Neural cell (in vitro differentiated cells): ENCODE measurements around the gene DHRS12. TPM values are rescaled to one million over a fixed set of nuclear protein-coding genes. Genes with fewer than 3 reads are reported as not detected.

ENCODE experiments used
- H2AFZ ChIP-seq: fragments of 200-600, 300-800 bp; sonication (generic), shearing (Covaris generic); 2 replicates; pipeline ENCODE4 v1.6.0; 2014; ENCODE audit warnings: low read depth, mild to moderate bottlenecking, antibody characterized with exemption, low read length, moderate library complexity
- H3F3A ChIP-seq: fragments of 200-600 bp; shearing (Covaris generic); 2 replicates; pipeline ENCODE4 v1.6.1; 2016; ENCODE audit warnings: mild to moderate bottlenecking, moderate library complexity, mixed read lengths, antibody characterized with exemption, low read length; ENCODE audit not compliant: insufficient read depth, poor library complexity, severe bottlenecking
- H3K27ac ChIP-seq: fragments of 200-600, 300-800 bp; sonication (generic), shearing (Covaris generic); 2 replicates; pipeline ENCODE4 v1.5.1; 2014; ENCODE audit warnings: mild to moderate bottlenecking, low read length, moderate library complexity
- H3K27me3 ChIP-seq: fragments of 300-800, 200-600 bp; sonication (generic), shearing (Covaris generic); 2 replicates; pipeline ENCODE4 v1.6.0; 2014; ENCODE audit warnings: mild to moderate bottlenecking, low read depth, low read length, moderate library complexity; ENCODE audit not compliant: insufficient read depth
- H3K36me3 ChIP-seq: fragments of 300-800, 200-600 bp; sonication (generic), shearing (Covaris generic); 2 replicates; pipeline ENCODE4 v1.5.1; 2014; ENCODE audit warnings: mild to moderate bottlenecking, antibody characterized with exemption, low read length, moderate library complexity; ENCODE audit not compliant: insufficient read depth
- H3K4me2 ChIP-seq: fragments of 300-800, 200-600 bp; sonication (generic), shearing (Covaris generic); 2 replicates; pipeline ENCODE4 v1.6.0; 2014; ENCODE audit warnings: mild to moderate bottlenecking, low read length
- H3K4me3 ChIP-seq: fragments of 300-800, 200-600 bp; sonication (generic), shearing (Covaris generic); 2 replicates; pipeline ENCODE4 v1.5.1; 2014; ENCODE audit warnings: mild to moderate bottlenecking, low read length, moderate library complexity
- H3K79me2 ChIP-seq: fragments of 200-600 bp; shearing (Covaris generic); replicated peaks from 2 replicates; pipeline ENCODE4 v1.6.0; 2014; ENCODE audit warnings: mild to moderate bottlenecking, low read length, moderate library complexity; ENCODE audit not compliant: insufficient read depth
- H3K9ac ChIP-seq: fragments of 300-800, 200-600 bp; sonication (generic), shearing (Covaris generic); 2 replicates; pipeline ENCODE4 v1.6.1; 2016; ENCODE audit warnings: mild to moderate bottlenecking, low read length, mixed read lengths
- H3K9me2 ChIP-seq: fragments of 200-600 bp; shearing (Covaris generic); 2 replicates; pipeline ENCODE4 v1.6.1; 2016; ENCODE audit warnings: mild to moderate bottlenecking, low read length, mixed read lengths; ENCODE audit not compliant: insufficient read depth
- H3K9me3 ChIP-seq: fragments of 200-600, 300-800 bp; sonication (generic), shearing (Covaris generic); 2 replicates; pipeline ENCODE4 v1.6.1; 2016; ENCODE audit warnings: mild to moderate bottlenecking, mixed run types, low read length, moderate library complexity, mixed read lengths
- H4K20me1 ChIP-seq: fragments of 200-600 bp; shearing (Covaris generic); 2 replicates; pipeline ENCODE4 v1.6.1; 2016; ENCODE audit warnings: mild to moderate bottlenecking, mixed run types; ENCODE audit not compliant: insufficient read depth
- EZH2 ChIP-seq: fragments of 200-600, 300-800 bp; shearing (Covaris generic), sonication (generic); IDR thresholded peaks from 2 replicates; pipeline ENCODE4 v1.6.1; 2014; ENCODE audit warnings: antibody characterized with exemption, low read length, borderline replicate concordance, mild to moderate bottlenecking; ENCODE audit not compliant: insufficient read depth, poor library complexity, severe bottlenecking
- MXI1 ChIP-seq: fragments of 450-650 bp; conservative IDR thresholded peaks from 2 replicates; pipeline ENCODE4 v1.6.1; 2014; ENCODE audit warnings: antibody characterized with exemption, mild to moderate bottlenecking; ENCODE audit not compliant: poor library complexity, severe bottlenecking
- POLR2AphosphoS5 ChIP-seq: IDR thresholded peaks from 2 replicates; pipeline ENCODE4 v1.6.1; 2012
- RAD21 ChIP-seq: fragments of 450-650 bp; conservative IDR thresholded peaks from 2 replicates; pipeline ENCODE4 v1.6.1; 2014; ENCODE audit warnings: antibody characterized with exemption, mild to moderate bottlenecking, moderate library complexity
- SMC3 ChIP-seq: fragments of 450-650 bp; conservative IDR thresholded peaks from 2 replicates; pipeline ENCODE4 v1.6.1; 2014; ENCODE audit warnings: antibody characterized with exemption, mild to moderate bottlenecking, moderate library complexity; ENCODE audit not compliant: poor library complexity
- TAF1 ChIP-seq: IDR thresholded peaks from 2 replicates; pipeline ENCODE4 v1.6.1; 2012; ENCODE audit warnings: low read depth
- polyA plus RNA-seq: library from polyadenylated mRNA; depleted of rRNA; stranded (reverse); fragments of >200 nt; gene quantifications from 2 replicates; pipeline ENCODE4 v1.2.3, GENCODE V29; 2014
- TF ChIP-seq, protein P1 (sequence below): IDR thresholded peaks from 2 replicates; pipeline ENCODE4 v1.6.1; 2012; ENCODE audit warnings: borderline replicate concordance
- TF ChIP-seq, protein P2 (sequence below): fragments of 450-650 bp; IDR thresholded peaks from 2 replicates; pipeline ENCODE4 v1.5.1; 2014; ENCODE audit warnings: antibody characterized with exemption, mild to moderate bottlenecking, moderate library complexity; ENCODE audit not compliant: poor library complexity, severe bottlenecking

The DHRS12 gene
- polyA plus RNA-seq, 1 donor from 2014 or later = 4.4 TPM

DNA sequence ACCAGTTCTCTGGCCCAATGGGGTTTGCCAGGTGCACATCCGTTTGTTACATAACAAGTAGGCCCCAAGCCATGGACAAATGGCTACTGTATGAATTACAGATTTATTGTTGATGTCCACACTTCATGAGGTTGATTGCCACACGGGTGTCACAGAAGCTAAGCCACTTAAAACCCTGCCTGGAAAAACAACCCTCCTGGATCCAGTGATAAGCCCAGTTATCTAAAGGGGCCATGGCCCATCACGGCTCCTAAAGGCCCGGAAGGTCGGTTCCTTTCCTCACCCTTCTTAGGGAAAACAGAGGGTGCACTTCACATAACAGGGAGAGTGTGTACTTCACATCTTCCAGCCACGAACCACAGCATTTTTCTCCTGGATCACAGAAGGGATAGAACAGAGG, 37.0 kb upstream of the DHRS12 start:
- Histone ChIP-seq H3K4me3 (no peak overlapping the region), H3F3A (no peaks in the 10 kb centered on the region), H4K20me1 (no peaks in the 10 kb centered on the region), H3K79me2 (no peaks in the 10 kb centered on the region), H3K36me3 (no peaks in the 10 kb centered on the region), H3K4me2 (no peak overlapping the region), H3K9ac (no peak overlapping the region), H3K27ac (no peak overlapping the region), H3K9me2 (no peaks in the 10 kb centered on the region), H2AFZ (no peak overlapping the region), H3K27me3 (no peaks in the 10 kb centered on the region), H3K9me3 (no peaks in the 10 kb centered on the region)
- TF ChIP-seq RAD21 (no peak), SMC3 (no peak), MXI1 (no peak), EZH2 (no peak), TAF1 (no peak)
- TF ChIP-seq, protein P1, sequence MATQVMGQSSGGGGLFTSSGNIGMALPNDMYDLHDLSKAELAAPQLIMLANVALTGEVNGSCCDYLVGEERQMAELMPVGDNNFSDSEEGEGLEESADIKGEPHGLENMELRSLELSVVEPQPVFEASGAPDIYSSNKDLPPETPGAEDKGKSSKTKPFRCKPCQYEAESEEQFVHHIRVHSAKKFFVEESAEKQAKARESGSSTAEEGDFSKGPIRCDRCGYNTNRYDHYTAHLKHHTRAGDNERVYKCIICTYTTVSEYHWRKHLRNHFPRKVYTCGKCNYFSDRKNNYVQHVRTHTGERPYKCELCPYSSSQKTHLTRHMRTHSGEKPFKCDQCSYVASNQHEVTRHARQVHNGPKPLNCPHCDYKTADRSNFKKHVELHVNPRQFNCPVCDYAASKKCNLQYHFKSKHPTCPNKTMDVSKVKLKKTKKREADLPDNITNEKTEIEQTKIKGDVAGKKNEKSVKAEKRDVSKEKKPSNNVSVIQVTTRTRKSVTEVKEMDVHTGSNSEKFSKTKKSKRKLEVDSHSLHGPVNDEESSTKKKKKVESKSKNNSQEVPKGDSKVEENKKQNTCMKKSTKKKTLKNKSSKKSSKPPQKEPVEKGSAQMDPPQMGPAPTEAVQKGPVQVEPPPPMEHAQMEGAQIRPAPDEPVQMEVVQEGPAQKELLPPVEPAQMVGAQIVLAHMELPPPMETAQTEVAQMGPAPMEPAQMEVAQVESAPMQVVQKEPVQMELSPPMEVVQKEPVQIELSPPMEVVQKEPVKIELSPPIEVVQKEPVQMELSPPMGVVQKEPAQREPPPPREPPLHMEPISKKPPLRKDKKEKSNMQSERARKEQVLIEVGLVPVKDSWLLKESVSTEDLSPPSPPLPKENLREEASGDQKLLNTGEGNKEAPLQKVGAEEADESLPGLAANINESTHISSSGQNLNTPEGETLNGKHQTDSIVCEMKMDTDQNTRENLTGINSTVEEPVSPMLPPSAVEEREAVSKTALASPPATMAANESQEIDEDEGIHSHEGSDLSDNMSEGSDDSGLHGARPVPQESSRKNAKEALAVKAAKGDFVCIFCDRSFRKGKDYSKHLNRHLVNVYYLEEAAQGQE = no peak
- TF ChIP-seq, protein P2, sequence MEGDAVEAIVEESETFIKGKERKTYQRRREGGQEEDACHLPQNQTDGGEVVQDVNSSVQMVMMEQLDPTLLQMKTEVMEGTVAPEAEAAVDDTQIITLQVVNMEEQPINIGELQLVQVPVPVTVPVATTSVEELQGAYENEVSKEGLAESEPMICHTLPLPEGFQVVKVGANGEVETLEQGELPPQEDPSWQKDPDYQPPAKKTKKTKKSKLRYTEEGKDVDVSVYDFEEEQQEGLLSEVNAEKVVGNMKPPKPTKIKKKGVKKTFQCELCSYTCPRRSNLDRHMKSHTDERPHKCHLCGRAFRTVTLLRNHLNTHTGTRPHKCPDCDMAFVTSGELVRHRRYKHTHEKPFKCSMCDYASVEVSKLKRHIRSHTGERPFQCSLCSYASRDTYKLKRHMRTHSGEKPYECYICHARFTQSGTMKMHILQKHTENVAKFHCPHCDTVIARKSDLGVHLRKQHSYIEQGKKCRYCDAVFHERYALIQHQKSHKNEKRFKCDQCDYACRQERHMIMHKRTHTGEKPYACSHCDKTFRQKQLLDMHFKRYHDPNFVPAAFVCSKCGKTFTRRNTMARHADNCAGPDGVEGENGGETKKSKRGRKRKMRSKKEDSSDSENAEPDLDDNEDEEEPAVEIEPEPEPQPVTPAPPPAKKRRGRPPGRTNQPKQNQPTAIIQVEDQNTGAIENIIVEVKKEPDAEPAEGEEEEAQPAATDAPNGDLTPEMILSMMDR = no peak

DNA sequence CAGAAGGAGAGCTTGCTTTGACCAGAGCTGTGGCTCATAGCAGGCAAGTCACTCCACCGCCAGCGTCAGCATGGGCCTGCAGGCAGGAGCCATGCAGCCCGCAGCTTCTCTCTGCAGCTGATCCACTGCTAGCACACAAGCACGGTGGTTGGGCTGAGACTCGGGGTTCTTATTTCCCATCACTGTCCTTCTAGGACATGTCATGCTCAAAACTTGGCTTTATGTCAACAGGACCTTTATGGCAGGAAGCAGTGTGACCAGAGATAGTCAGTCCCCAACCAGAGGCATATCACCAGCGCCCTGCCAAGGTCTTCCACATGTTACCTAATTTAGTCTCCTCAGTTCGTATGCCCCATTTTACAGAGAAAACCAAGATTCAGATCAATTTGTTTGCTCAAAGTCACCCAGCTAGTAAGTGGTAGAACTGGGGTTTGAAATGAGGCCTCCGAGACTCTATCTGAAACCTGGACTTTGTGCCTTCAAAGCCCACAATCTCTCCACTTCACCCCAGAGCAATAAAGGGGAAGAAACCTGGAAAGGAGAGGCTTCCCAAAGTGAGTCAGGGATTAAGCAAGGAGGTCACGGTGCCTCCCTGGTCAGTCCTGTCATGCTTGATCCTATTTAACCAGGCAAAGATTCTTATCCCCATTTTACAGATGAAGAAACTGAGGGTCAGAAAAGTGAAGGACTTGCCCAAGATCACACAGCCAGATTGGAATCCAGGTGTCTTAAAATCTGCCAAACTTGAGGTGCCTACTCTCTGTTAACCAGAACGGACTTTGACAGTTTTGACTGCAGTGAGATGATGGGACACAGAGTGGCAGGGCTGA, 36.0 kb upstream of the DHRS12 start:
- H3K9me2 ChIP-seq = no peaks in the 10 kb centered on the region
- H4K20me1 ChIP-seq = no peaks in the 10 kb centered on the region
- no peak overlapping the region for H2AFZ ChIP-seq
- H3K9me3 ChIP-seq = no peaks in the 10 kb centered on the region
- no peak overlapping the region for H3K27ac ChIP-seq
- no peaks in the 10 kb centered on the region for H3K79me2 ChIP-seq
- H3K4me3 ChIP-seq = no peak overlapping the region
- no peak overlapping the region for H3K9ac ChIP-seq
- TF ChIP-seq POLR2AphosphoS5 (no peak), EZH2 (no peak), MXI1 (no peak)
- TF ChIP-seq, protein P1 = no peak
- no peaks in the 10 kb centered on the region for H3K36me3 ChIP-seq
- no peaks in the 10 kb centered on the region for H3F3A ChIP-seq
- no peaks in the 10 kb centered on the region for H3K27me3 ChIP-seq
- no peak overlapping the region for H3K4me2 ChIP-seq
